HG02852 (cell line): Measurements from ENCODE around the gene MGP.

Source experiments
- ATAC-seq: cut with Tn5 transposase; IDR thresholded peaks from one replicate; pipeline ENCODE4 v1.9.1; 2021; ENCODE audit warnings: mild to moderate bottlenecking, moderate library complexity; ENCODE audit not compliant: unreplicated experiment

Gene MGP

DNA sequence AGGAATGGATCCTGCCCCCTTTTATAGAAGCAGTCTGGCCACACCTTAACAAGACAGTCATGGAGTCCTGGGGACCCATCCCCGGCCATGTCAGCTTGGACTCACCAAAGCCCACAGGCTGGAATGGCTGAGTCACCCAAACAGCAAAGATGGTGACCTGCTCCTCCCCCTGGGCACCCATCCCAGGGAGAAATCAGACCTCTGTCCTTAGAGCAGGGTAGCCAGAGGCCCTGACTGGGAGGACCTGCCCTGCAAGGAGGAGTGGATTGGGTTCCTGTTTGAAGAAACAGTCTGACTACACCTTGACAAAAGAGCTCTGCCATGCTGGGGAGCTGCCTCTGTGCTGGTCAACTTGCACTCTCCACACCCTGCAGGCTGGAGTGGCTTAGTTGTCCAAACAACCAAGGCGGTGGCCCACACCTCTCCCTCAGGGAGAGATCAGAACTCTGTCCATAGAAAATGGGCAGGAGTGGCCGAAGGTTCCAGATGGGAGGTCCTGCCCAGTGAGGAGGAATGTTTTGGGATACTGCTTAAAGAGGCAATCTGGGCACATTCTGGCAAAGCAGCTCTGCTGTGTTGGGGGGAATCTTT is 16.6 kb downstream of the MGP start:
- no peak for ATAC-seq

- ATAC-seq = no peak
Measured at GRCh38 chr12:14860490-14860889, 25.2 kb downstream of the MGP start.

- no peak for ATAC-seq
Measured at GRCh38 chr12:14858513-14858912, 27.1 kb downstream of the MGP start.

DNA sequence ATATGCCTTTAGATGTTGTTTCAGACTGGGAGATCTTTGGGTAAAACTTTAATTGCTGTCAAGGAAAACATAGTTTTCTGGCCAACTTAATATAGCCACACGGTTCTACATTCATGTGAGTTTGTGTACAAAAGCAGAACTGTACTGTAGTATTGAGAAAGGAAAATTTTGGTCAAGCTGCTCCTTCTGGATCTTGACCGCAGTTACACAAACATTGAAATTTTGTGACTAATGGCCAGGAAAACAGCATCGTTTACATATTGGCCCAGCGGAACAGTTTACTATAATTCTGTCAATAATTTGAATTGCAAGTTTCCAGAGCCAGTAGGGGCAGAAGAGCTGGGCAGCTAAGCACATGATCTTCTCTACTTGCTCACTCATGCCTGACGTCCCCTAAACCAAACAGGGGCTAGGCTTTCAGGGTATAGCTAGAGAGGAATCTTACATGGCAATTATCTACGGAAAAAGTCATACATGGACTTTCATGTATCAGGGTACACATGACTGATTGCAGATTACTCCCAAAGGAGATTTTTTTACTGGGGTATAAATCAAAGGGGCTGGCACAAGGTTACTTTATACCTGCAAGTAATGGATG is 31.0 kb downstream of the MGP start:
- no peak for ATAC-seq

DNA sequence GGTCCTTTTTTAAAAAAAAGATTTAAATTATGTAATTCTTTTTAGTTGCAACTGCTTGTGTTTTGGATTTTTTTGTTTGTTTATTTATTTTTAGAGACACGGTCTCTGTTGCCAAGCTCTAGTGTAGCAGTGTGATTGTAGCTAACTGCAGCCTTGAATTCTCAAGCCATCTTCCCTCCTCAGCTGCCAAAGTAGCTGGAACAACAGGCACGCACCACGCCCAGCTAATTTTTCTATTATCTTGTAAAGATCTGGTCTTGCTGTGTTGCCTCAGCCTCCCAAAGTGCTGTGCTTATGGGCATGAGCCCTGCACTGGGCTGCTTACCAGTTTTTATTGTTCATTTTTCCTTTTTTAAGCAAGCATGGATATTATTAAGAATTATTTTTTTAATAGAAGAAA is 31.7 kb downstream of the MGP start:
- no peak for ATAC-seq

DNA sequence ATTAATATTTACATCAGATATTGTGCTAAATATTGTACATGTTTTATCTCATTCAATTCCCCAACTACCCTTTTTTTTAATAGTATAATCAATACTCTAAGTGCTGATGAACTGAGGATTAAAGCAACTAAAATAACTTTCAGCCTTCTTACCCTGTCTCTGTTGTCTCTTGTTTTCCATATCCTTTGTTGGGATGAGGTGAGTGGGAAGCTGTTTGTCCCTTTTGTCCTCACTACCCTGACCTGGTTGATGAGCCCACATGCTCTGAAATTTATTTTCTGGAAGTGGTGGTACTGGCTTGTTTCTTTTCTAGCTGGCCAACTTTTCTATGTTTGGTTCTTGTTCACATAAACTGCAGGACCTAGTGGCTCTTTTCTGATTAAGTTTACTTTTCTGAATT is 32.8 kb downstream of the MGP start:
- no peak for ATAC-seq

DNA sequence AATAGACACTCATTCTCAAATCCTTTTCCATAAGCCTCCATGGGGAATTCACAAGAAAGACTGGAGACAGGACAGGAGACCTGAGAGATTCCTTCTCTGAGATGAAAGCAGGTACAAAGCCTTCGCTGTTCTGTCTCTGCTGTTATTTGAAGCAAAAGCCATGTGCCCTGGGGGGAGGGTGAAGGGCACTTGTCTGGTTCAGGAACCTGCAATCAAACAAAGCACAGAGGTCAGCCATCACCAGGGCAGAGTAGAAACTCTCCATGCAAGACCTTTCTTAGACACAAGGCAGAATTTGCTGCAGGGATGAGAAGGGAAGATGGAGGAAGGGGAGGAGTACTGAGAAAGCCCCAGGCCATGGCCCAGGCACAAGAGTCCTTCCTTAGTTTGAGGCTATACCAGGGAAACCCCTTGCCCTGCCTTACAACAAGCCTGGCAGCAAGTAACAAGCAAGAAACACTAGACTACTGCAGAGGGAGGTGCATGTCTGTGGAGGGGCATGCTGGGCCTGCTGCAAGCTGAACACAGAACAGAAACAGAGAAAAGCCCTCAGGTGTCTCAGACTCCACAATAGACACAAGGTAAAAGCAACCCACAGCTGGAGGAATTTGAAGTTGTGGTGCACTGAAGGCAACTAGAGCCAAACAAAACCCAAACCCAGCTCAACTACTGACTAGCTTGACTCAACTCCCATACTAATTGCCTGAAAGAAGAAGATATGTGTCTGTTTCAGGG is 34.6 kb downstream of the MGP start:
- ATAC-seq = peak; percentile 88

DNA sequence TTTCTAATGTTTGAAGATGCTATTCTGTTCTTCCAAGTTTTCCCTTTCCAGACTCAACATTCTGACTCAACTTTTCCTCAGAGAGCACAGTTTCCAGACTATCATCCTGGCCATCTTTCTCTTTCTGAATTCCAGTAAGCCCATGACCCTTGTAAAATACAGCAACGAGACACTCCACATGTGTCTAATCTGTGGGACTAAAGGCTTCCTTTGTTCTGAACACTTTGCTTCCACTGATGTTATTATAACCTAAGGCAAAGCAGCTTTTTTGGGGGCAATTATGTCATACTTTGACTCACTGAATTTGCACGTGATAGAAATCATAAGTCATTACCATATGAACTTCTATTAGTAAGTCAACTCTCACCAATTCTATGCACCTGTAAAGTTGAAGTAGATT is 36.0 kb downstream of the MGP start:
- no peak for ATAC-seq

GRCh38 chr12:14846876-14847580 is 38.6 kb downstream of the MGP start:
- ATAC-seq = no peak

- no peak for ATAC-seq
Measured at GRCh38 chr12:14846042-14846587, 39.5 kb downstream of the MGP start.

DNA sequence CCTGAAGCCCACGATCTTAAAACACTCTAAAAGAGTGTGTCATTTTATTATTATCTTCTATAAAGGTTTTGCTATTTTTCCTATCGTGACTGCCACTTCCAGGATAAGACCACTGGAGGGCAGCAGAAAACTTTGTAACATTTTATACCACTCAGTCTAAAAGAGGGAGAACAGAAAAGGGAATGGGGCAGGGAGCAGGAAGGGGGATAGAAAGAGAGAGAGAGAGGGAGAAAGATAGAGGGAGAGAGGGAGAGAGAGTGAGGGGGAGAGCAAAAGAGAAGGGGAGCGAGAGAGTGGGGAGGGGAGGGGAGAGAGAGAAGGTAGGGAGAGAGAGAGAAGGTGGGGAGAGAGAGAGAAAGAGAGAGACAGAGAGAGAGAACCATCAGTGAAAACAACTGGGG is 40.3 kb downstream of the MGP start:
- peak; percentile 51 for ATAC-seq

- no peak for ATAC-seq
Measured at GRCh38 chr12:14844401-14844800, 41.3 kb downstream of the MGP start.

DNA sequence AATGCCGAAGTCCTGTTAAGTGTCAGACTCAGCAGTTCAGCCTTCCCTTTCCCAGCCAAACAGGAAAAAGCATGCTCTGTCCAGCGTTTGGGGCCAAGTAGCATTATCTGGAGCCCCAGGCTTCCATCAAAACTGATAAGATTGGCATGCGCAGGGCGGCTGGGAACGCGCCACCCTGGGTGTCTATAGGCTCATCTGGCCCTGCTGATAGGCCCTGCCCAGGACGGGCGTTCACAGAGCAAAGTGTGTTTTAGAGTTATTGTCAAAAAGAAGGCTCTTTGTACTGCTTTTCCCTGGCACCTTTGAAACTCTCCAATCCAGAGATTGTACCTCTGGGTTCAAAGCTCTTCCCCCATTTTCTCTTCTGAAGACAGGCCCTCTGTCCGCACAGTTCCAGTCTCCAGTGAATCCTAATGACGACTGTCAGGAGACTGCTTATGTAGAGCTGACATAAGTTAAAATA is 42.2 kb downstream of the MGP start, which contains the start of gene ART4:
Gene ART4 (minus strand): TSS at position 102 of the 463 bp plus-strand sequence. CDS start 413 bp downstream, outside the sequence.
- no peak for ATAC-seq

DNA sequence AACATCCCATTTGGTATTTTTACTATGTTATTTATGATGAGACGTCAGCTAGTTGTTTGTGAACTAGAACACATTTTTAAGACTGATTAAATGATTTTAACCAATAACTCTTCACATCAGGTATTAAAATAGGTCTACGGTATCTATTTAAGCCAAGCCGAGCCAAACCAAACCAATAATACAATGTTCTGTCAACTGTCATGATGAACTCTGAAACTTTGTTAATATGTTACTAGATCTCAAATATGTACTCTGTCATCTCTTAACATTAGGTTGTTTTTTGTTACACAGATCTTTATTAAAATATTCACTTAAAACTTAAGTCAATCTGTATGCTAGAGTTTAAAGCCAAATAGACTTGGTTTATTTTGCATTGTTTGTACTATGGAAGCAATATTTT is 43.3 kb downstream of the MGP start:
- ATAC-seq = no peak

DNA sequence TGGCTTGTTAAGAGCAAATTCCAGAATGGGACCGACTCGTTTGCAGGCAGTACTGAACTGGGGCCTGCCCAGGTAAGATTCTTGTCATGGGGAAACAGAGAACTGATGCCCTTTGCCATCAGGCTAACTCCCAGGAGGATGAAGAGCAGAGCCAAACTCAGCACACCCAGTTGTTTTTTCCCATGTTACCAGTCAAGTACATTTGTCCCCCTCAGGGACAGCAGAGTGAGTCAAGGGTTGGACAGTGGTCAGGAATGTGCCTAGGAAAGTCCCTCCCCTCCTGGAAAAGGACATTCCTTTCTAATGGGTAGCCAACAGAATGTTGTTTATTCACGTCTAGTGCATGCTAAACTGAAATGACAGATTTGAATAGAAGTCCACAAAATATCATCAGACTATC is 43.9 kb downstream of the MGP start:
- ATAC-seq = no peak

DNA sequence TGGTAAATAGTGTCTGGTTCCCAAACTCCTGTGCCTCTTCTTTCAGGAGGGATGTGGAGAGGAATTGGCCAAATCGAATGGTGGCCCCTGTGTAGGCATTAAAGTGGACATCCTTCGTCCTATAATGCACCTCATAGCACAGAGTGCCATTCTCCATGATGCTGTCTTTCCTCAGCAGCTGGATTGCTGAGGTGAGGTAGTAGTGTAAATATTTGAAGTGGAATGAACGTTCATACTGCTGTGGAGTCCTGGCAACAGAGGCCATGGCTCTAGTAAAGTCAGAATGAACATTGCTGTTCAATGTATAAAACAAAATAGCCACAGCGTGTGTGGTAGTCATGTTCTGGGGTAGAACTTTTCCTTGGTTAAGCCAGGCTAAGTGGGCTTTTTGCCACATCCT is 45.0 kb downstream of the MGP start:
- no peak for ATAC-seq

DNA sequence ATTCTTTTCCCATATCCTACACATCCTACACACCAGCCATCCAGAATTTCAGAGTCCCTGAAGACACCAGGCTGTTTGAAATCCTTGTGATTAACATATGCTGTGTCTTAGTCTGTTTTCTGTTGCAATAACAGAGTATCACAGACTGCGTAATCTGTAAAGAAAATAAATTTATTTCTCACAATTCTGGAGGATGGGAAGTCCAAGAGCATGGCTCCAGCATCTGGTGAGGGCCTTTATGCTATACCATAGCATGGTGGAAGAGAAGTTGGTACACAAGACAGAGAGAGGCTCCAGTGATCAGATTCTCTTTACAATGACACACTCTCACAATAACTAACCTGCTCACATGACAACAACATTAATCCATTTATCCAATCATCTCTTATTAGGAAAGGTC is 46.4 kb downstream of the MGP start:
- ATAC-seq = no peak

DNA sequence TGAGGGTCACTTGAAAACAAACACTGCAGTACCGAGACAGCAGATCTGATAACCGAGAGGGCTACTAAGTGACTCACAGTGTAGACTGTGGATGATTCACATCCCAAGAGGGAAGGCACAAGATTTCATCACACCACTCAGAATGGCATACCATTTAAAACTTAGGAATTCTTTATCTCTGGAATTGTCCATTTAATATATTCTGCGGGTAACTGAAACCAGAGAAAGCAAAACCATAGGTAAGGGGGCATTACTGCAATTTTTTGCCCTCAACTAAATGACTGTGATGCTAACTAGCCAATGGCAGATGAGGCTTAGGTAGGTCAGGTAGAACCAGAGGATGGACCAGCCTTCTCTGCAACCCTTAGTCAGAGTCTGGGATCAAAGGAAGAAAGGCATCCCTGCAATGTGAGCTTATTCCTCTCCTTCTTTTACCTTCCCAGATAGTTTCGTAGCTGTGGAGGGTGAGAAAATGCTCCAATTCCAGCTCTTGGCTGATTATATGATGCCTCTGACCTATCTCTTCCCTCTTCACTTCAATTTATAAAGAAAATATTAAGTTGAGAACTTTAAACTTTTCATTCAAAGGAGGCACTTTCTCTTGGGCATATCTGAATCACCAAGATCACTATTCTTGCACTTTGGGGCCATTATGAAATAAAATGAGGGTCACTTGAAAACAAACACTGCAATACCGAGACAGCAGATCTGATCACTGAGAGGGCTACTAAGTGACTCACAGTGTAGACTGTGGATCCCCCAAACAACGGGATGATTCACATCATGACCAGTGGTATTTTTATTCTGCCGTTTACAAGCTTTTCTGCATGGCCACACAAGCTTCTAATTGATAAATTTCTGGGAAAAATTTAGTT is 49.1 kb downstream of the MGP start:
- no peak for ATAC-seq

DNA sequence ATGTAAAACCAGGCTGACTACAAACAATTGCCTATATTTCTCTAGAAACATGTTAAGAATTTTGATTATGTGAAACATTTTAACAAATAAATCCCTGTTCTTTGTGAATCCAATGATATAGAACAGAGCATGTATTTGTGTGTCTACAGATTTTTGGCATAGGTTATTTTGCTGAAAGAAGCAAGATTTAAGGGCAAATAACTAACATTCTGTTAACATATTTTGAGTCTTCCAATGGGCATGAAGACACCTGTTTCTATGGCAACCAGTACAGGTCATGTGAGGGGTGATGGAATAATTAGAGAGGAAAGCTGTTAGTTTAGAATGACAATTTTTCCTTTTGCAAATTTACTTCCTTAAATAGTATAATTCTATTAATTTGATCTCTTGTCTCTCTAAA is 51.1 kb downstream of the MGP start:
- no peak for ATAC-seq

DNA sequence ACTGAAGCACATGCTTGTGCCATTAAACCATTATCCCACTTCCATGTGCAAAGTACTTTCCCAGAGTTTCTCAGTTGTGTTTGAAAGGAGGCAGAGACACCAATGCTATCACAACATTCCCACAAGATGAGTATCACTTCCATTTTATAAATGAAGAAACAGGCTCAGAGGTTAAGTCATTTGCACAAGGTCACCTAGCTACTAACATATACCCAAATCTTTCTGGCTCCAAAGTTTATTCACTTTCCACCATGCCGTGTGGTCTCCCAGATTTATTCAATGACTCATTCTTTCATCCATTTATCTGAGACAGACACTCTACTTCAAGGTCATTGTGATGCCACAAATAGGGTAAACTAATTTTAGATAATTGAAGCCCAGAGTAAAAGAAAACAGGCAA is 51.7 kb downstream of the MGP start:
- ATAC-seq = no peak
